NCI-H1092 treated with DMSO at 0.1 percent for 48 hours (cell line): ENCODE measurements around the gene RPL39.
"Not testable (repeated sequence)": the region's sequence is repeated elsewhere in the genome, so short reads cannot be mapped to it uniquely, and the experiment has no call there.

Experiments
- DNase-seq: peaks from one replicate; lab custom pipeline; 2025; lab: John Stamatoyannopoulos, UW

Gene RPL39

DNA sequence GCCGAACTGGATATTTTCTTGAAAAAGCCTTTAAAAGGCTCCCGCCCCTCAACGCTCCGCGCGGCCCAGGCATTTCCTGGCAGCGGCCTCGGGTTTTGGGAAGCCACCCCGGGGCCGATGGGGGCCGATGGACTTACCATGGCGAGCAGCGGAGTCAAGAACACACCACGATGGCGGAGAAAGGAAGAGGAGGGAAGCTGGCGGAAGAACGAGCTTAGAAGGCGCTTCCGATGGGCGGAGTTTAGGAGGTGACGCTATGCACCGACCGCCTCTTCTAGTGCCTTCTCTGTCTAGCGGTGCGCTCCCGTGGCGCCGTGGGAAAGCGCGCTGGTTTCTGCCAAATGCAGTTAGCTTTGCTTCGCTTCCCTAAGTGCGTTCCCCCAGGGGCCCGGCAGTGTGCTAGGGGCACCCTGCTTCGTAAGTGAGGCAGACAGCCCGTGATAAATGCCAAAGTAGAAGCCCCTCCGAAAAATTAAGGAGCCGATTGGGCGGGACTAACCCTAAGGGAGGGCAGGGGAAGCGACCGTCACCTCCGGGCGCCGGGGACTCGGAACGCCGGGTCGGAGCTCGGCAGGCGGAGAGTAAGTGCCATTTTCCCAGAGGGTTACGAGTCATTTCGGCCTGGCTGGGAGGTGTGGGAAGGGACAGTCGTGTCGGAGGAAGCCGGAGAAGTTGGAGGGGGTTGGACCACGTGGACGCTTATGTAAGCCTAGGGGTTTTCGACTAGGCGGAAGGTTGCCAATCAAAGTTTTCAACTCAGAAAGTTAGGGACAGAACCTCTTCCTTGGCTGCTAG is at the start of gene RPL39:
RPL39 (minus strand) TSS at position 194 of the 795 bp plus-strand sequence; CDS start at position 140, 54 bp downstream.
- DNase-seq: peak; percentile 96

DNA sequence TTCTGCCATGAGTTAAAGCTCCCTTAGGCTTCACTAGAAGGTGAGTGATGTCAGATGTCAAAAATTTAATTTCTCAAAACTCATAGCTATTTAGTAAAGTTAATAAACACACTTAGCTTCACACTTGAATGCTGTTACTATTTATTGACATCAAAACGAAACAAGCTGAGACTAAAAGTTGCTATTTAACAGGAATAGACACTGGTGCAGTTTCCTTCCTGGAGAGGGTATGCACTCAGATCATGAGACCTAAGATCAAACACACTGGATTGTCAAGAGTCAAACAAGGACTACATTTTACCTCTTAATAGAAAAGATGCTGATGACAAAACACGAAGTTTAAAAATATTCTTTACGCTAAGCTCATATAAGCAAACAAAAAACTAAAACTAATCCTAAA is 42.5 kb upstream of the RPL39 start:
- no peak for DNase-seq

DNA sequence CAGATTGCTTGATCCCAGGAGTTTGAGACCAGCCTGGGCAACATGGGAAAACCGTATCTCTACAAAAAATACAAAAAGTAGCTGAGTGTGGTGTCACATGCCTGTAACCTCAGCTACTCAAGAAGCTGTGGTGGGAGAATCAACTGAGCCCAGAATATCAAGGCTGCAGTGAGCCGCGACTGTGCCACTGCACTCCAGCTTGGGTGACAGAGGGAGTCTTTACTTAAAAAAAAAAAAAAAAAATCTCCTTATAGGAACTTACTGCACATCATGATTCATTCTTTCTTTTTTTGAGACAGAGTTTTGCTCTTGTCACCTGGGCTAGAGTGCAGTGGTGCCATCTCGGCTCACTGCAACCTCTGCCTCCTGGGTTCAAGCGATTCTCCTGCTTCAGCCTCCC is 37.0 kb upstream of the RPL39 start:
- DNase-seq: no peak

DNA sequence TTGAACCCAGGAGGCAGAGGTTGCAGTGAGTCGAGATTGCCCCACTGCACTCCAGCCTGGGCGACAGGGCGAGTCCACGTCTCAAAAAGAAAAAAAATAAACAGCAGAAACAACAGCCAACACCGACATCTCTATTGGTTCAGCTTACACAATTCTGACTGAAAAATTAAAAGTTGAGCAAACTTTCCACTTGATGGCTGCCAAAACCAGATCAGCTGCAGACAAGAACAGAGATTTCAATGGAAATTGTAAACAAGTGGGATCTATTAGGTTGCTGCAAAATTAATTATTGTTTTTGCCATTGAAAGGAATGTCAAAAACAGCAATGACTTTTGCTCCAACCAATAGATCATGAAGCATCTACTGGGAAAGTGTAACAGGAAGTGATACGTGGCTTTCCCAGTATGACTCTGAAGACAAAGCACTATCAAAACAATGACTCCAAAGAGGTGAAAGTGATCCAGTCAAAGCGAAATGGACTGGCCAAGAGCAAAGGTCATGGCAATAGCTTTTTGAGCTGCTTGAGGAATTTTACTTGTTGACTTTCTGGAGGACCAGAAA is 35.0 kb upstream of the RPL39 start:
- DNase-seq: no peak

DNA sequence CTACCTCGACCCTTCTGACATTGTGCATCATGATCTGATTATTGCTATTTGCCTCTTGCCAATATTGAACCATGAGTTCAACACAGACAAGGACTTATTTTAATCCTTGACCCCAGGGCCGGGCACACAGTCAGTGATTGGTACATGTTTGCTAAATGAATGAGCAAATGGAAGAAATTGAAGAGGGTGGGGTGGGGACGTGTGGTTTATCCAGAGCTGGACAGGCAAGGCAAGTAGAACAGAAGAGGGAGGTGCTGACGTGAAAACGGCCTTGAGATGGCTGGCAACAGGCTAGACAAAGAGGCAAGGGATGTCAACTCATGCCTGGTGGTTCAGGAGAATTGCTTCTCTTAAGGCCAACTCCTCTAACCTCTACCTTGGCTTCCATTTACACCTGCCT is 32.8 kb upstream of the RPL39 start:
- DNase-seq: not testable (repeated sequence)

DNA sequence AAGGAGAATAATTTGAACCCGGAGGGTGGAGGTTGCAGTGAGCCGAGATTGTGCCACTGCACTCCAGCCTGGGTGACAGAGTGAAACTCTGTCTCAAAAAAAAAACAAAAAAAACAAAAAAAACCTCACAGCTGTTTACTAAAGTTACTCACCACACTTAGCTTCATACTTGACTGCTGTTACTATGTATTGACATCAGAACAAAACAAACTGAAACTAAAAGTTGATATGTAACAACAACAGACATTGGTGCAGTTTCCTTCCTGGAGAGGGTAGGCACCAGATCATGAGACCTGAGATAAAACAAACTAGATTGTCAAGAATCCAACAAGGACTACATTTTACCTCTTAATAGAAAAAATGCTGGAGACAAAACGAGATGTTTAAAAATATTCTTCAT is 30.3 kb upstream of the RPL39 start:
- not testable (repeated sequence) for DNase-seq

DNA sequence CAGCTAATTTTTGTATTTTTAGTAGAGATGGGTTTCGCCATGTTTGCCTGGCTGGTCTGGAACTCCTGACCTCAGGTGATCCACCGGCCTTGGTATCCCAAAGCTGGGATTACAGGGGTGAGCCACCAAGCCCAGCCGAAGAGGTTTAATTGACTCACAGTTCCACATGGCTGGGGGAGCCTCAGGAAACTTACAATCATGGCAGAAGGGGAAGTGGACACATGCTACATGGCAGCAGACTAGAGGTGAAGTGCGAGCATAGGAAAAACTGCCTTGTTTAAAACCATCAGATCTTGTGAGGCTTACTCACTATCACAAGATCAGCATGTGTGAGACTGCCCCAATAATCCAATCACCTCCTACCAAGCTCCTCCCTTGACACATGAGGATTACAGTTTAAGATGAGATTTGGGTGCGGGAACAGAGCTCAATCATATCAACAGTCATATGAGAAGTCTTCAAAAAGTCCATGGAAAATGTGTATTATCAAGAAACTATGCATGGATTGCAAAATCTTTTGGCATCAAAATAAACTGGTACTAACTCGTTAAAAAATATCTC is 25.8 kb upstream of the RPL39 start:
- no peak for DNase-seq

DNA sequence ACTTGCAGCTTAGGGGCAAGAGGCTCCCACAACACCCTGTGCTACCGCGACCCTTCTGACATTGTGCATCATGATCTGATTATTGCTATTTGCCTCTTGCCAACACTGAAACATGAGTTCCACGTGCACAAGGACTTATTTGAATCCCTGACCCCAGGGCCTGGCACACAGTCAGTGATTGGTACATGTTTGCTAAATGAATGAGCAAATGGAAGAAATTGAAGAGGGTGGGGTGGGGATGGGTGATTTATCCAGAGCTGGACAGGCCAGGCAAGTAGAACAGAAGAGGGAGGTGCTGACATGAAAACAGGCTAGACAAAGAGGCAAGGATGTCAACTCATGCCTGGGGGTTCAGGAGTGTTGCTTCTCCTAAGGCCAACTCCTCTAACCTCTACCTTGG is 24.9 kb upstream of the RPL39 start:
- no peak for DNase-seq

DNA sequence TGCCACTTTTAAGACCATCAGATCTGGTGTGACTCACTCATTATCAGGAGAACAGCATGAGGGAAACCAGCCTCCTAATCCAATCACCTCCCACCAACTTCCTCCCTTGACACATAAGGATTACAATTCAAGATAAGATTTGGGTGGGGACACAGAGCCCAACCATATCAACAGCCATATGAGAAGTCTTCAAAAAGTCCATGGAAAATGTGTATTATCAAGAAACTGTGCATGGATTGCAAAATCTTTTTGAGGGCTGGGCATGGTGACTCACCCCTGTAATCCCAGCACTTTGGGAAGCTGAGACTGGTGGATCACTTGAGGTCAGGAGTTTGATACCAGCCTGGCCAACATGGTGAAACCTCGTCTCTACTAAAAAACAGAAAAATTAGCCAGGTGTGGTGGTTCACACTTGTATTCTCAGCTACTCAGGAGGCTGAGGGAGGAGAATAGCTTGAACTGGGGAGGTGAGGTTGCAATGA is 17.8 kb upstream of the RPL39 start:
- DNase-seq: no peak

DNA sequence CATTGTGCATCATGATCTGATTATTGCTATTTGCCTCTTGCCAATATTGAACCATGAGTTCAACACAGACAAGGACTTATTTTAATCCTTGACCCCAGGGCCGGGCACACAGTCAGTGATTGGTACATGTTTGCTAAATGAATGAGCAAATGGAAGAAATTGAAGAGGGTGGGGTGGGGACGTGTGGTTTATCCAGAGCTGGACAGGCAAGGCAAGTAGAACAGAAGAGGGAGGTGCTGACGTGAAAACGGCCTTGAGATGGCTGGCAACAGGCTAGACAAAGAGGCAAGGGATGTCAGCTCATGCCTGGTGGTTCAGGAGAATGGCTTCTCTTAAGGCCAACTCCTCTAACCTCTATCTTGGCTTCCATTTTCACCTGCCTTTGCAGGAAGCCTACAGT is 17.0 kb upstream of the RPL39 start:
- DNase-seq: not testable (repeated sequence)

DNA sequence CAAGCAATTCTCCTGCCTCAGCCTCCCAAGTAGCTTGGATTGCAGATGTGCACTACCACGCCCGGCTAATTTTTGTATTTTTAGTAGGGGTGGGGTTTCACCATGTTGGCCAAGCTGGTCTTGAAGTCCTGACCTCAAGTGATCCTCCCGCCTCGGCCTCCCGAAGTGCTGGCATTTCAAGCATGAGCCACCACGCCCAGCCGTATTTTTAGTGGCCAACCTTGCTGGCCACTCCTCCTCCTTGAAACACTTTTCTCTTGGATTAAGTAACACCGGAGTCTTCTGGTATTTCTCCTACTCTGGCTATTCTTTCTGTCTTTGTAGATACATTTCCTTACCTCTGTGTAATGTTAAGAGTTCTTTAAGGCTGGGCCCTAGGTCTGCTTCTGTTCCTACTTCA is 11.1 kb upstream of the RPL39 start:
- DNase-seq: no peak

DNA sequence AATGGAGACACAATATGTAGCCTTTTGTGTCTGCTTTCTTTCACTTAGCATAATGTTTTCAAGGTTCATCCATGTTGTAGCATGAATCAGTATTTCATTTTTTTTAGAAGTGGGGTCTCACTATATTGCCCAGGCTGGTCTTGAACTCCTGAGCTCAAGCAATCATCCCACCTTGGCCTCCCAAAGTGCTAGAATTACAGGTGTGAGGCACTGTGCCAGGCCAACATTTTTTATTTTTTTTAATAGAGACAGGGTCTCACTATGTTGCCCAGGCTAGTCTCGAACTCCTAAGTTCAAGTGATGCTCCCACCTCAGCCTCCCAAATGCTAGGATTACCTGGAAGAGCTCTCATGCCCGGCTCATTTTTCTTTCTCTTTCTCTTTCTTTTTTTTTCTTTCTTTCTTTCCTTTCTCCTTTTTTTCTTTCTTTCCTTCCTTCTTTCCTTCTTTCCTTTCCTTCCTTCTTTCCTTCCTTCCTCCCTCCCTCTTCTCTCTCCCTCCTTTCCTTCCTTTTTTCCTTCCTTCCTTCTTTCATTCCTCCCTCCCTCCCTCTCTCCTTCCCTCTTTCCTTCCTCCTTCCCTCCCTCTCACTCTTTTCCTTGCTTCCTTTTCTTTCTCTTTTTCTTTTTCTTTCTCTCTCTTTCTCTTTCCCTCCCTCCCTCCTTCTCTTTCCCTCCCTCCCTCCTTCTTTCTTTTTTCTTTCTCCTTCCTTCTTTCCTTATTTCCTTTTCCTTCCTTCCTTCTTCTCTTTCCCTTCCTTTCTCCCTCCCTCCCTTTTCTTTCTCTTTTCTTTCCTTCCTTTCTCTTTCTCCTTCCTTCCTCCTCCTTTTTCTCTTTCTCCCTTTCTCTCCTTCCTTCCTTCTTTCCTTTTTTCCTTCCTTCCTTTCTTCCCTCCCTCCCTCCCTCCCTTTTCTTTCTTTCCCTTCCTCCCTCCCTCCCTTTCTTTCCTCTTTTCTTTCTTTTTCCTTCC is 10.1 kb upstream of the RPL39 start:
- DNase-seq: no peak

DNA sequence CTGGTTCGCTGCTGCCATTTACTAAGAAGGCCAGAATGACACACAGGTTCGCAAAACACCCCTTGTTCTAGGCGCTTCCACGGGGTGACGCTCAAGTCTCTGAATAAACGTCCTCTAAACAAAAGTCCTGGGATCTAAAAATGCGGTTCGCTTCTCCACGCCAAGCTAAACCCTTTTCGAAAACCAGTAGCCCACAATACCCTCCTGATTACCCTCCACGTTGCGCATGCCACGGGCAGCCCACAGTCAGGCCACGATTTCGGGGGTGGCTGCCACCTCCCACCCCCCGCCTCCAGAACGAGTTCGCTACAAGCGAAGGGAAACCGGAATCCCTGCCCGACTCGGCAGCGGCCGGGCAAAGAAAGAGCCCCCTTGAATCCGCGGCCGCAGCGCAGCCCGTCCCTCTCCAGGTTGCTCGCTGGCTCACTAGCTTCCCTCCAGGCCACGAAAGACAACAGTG is 423 bp downstream of the RPL39 start:
- DNase-seq: peak; percentile 72

DNA sequence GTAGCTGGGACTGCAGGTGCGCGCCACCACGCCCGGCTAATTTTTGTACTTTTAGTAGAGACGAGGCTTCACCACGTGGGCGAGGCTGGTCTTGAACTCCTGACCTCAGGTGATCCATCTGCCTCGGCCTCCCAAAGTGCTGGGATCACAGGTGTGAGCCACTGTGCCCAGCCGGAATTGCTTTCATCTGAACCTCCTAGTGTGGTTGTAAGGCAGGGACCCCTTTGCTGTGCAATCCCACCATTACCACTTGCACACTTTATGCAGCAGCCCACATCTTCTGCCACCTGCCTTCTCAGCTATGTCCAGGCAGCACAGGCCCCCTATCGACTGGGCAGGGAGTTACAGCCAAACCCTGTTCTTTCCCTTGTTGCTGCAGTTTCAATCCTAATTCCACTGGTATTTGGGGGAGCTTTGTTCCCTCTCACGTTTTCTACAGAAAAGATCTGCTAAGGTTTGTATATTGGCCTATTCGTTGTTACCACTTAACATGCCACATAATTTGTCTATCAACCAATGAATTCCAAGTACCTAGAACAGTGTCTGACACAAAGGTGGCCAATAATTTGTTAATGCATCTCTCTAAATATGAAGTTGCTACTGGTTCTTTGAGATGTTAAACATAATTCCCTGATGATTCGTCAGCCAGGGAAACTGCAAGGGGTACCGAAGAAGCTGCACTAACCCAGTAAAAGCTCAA is 6.5 kb downstream of the RPL39 start:
- DNase-seq: peak; percentile 1

DNA sequence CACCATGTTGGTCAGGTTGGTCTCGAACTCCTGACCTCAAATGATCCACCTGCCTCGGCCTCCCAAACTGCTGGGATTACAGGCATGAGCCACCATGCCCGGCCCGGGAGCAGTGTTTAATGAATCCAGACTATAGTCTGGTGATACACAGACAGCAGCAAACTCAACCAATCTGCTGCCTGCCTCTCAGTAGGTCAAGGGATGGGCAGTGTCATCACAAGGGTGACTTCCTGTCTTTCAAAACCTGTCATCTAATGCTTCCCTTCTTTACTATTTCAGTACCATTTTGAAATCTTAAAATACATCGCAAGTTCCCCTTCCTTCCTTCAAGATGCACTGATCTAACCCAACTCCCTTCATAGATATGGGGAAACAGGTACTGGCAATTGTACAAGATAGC is 8.4 kb downstream of the RPL39 start:
- no peak for DNase-seq

DNA sequence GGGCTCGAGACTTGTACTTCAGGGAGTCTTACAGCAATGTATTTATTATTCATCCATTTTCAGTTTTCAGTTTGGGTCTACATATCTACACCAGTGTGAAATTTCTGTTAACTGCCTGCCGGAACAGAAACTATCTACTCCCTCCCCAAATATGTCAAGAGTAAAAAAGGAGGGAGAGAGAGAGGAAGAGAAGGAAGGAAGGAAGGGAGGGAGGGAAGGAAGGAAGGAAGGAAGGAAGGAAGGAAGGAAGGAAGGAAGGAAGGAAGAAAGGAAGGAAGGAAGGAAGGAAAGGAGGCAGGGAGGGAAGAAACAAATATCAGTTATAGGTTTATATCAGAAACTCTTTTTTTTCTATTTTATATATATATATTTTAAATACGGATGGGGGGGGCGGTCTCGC is 12.6 kb downstream of the RPL39 start:
- no peak for DNase-seq

DNA sequence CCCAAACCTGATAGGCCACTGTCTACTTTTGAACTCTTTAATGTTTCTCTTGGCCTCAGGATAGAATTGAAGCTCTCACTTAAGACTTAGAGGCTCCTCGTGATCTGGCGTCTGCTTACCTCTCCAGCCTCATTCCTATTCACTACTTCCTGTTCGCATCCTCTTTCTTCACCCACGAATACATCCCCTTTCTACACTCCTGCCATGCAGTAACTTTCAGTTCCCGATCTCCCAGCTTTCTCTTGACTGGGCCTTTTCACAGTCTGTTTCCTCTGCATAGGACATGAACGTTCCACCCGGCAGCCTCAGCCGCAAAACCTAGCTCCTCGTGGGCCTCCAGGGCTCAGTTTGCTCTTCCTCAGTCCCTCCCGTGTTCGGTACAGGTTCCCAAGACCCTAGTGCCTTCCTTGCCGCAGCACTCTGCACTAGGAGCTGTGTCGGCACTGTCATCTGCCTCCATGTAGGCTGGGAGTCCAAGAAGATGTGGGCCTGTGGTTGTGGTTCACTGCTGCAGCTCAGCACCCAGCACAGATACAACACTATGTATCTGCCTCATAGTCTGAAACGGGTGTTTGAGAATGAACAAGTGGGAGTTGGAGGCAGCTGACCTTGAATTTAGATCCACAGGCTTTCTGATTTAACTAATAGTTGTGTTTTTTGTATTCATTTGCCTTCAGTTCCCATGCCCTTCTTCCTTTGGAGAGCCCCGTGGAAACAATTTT is 15.8 kb downstream of the RPL39 start:
- no peak for DNase-seq

DNA sequence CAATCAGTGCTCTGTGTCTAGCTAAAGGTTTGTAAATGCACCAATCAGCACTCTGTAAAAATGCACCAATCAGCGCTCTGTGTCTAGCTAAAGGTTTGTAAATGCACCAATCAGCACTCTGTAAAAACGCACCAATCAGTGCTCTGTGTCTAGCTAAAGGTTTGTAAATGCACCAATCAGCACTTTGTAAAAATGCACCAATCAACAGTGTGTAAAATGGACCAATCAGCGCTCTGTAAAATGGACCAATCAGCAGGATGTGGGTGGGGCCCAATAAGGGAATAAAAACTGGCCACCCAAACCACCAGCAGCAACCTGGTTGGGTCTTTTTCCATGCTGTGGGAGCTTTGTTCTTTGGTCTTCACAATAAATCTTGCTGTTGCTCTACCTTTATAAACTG is 22.0 kb downstream of the RPL39 start:
- DNase-seq: not testable (repeated sequence)

DNA sequence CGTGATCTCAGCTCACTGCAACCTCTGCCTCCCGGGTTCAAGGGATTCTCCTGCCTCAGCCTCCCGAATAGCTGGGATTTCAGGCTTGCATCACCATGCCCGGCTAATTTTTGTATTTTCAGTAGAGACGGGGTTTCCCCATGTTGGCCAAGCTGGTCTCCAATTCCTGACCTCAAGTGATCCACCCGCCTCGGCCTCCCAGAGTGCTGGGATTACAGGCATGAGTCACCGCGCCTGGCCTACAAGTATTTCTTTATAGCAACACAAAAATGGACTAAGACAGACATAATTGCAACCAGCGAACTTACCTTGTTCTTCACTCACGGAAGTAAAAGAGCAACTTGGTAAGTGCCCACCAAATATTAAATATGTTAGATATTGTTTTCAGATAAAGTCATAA is 23.0 kb downstream of the RPL39 start:
- not testable (repeated sequence) for DNase-seq

DNA sequence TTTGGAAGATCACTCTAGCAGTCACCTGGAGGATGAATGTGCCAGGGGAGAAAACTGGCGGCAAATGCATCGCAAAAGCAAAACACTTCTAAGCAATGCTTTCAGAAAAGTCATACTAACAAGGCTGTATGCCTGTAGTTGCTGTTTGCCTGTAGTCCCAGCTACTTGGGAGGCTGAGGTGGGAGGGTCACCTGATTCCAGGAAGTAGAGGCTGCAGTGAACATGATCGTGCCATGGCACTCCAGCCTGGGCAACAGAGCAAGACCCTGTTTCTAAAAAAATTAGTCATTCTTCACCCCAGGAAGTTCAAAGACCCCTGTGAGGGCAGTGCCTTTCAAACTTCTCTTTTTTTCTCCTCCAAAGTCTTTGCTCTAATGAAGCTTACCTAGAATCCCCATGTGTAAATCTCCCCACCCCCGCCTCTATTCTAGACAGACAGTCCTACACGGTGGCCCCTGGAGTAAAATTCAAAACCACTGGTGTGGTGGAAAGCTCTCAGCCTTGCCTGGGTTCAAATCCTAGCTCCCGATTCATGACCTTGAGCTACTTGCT is 27.5 kb downstream of the RPL39 start:
- DNase-seq: no peak
